ENCODE measurements around the gene MAPK8IP3.
"Not testable (repeated sequence)": the region's sequence is repeated elsewhere in the genome, so short reads cannot be mapped to it uniquely, and the experiment has no call there.

Gene MAPK8IP3

GRCh38 chr16:1732071-1732470 lies 26.1 kb downstream of the MAPK8IP3 start:
- Mint-ChIP-seq H3K9me3 (no peaks in the 10 kb centered on the region), H3K4me3 (no peak overlapping the region), H3K27me3 (no peaks in the 10 kb centered on the region), H3K27ac (no peak overlapping the region), H3K4me1 (ENCODE audit: low read depth) (no peaks in the 10 kb centered on the region), H3K36me3 (ENCODE audit: low read depth) (peaks cover 11% of the 10 kb centered on the region)

GRCh38 chr16:1732551-1732987 lies 26.6 kb downstream of the MAPK8IP3 start:
- H3K36me3 Mint-ChIP-seq (ENCODE audit: low read depth); H3K4me1 Mint-ChIP-seq (ENCODE audit: low read depth): not testable (repeated sequence)

GRCh38 chr16:1734123-1734522 lies 28.1 kb downstream of the MAPK8IP3 start:
- no peak overlapping the region for H3K4me3 Mint-ChIP-seq
- H3K4me1 Mint-ChIP-seq (ENCODE audit: low read depth): no peaks in the 10 kb centered on the region
- no peaks in the 10 kb centered on the region for H3K9me3 Mint-ChIP-seq
- H3K36me3 Mint-ChIP-seq (ENCODE audit: low read depth): peaks cover under 1% of the 10 kb centered on the region
- H3K27ac Mint-ChIP-seq: no peak overlapping the region
- no peaks in the 10 kb centered on the region for H3K27me3 Mint-ChIP-seq

More at GRCh38 chr16:1732551-1732987, 26.6 kb downstream of the MAPK8IP3 start:
- H3K27me3 Mint-ChIP-seq, H3K9me3 Mint-ChIP-seq, H3K4me3 Mint-ChIP-seq, H3K27ac Mint-ChIP-seq: not testable (repeated sequence)

GRCh38 chr16:1734816-1735215 lies 28.8 kb downstream of the MAPK8IP3 start:
- Mint-ChIP-seq H3K36me3 (ENCODE audit: low read depth) (no peaks in the 10 kb centered on the region), H3K27me3 (no peaks in the 10 kb centered on the region), H3K27ac (no peak overlapping the region), H3K4me3 (no peak overlapping the region), H3K4me1 (ENCODE audit: low read depth) (no peaks in the 10 kb centered on the region), H3K9me3 (no peaks in the 10 kb centered on the region)

- Mint-ChIP-seq H3K4me1 (ENCODE audit: low read depth) (no peaks in the 10 kb centered on the region), H3K27me3 (no peaks in the 10 kb centered on the region), H3K9me3 (no peaks in the 10 kb centered on the region), H3K4me3 (no peak overlapping the region), H3K27ac (no peak overlapping the region), H3K36me3 (ENCODE audit: low read depth) (peaks cover 5% of the 10 kb centered on the region)
These were observed 34.2 kb downstream of the MAPK8IP3 start for GRCh38 chr16:1740234-1740633.

GRCh38 chr16:1740781-1741490 lies 34.9 kb downstream of the MAPK8IP3 start:
- Mint-ChIP-seq H3K4me1 (ENCODE audit: low read depth) (no peaks in the 10 kb centered on the region), H3K9me3 (no peaks in the 10 kb centered on the region), H3K27me3 (no peaks in the 10 kb centered on the region), H3K27ac (no peak overlapping the region), H3K36me3 (ENCODE audit: low read depth) (peaks cover 6% of the 10 kb centered on the region), H3K4me3 (no peak overlapping the region)

GRCh38 chr16:1741553-1742165 lies 35.7 kb downstream of the MAPK8IP3 start:
- no peaks in the 10 kb centered on the region for H3K4me1 Mint-ChIP-seq (ENCODE audit: low read depth)
- no peak overlapping the region for H3K4me3 Mint-ChIP-seq
- no peaks in the 10 kb centered on the region for H3K27me3 Mint-ChIP-seq
- H3K27ac Mint-ChIP-seq: no peak overlapping the region
- peaks cover 6% of the 10 kb centered on the region for H3K36me3 Mint-ChIP-seq (ENCODE audit: low read depth)
- no peaks in the 10 kb centered on the region for H3K9me3 Mint-ChIP-seq

GRCh38 chr16:1743376-1744337 lies 37.7 kb downstream of the MAPK8IP3 start:
- H3K4me1 Mint-ChIP-seq (ENCODE audit: low read depth): no peaks in the 10 kb centered on the region
- no peaks in the 10 kb centered on the region for H3K27me3 Mint-ChIP-seq
- no peak overlapping the region for H3K4me3 Mint-ChIP-seq
- H3K36me3 Mint-ChIP-seq (ENCODE audit: low read depth): peaks cover 6% of the 10 kb centered on the region
- H3K27ac Mint-ChIP-seq: no peak overlapping the region
- H3K9me3 Mint-ChIP-seq: no peaks in the 10 kb centered on the region

GRCh38 chr16:1744338-1744840 lies 38.4 kb downstream of the MAPK8IP3 start:
- no peaks in the 10 kb centered on the region for H3K9me3 Mint-ChIP-seq
- H3K36me3 Mint-ChIP-seq (ENCODE audit: low read depth): peaks cover 10% of the 10 kb centered on the region
- H3K4me3 Mint-ChIP-seq: no peak overlapping the region
- no peaks in the 10 kb centered on the region for H3K27me3 Mint-ChIP-seq
- no peaks in the 10 kb centered on the region for H3K4me1 Mint-ChIP-seq (ENCODE audit: low read depth)
- H3K27ac Mint-ChIP-seq: no peak overlapping the region

GRCh38 chr16:1745181-1745899 lies 39.3 kb downstream of the MAPK8IP3 start:
- no peak overlapping the region for H3K27ac Mint-ChIP-seq
- no peak overlapping the region for H3K4me3 Mint-ChIP-seq
- H3K4me1 Mint-ChIP-seq (ENCODE audit: low read depth): no peaks in the 10 kb centered on the region
- peaks cover 10% of the 10 kb centered on the region for H3K36me3 Mint-ChIP-seq (ENCODE audit: low read depth)
- H3K9me3 Mint-ChIP-seq: no peaks in the 10 kb centered on the region
- H3K27me3 Mint-ChIP-seq: no peaks in the 10 kb centered on the region

- Mint-ChIP-seq H3K27me3 (no peaks in the 10 kb centered on the region), H3K9me3 (no peaks in the 10 kb centered on the region), H3K4me1 (ENCODE audit: low read depth) (no peaks in the 10 kb centered on the region), H3K4me3 (no peak overlapping the region), H3K27ac (no peak overlapping the region), H3K36me3 (ENCODE audit: low read depth) (peaks cover 10% of the 10 kb centered on the region)
These were observed 40.1 kb downstream of the MAPK8IP3 start for GRCh38 chr16:1745900-1746692.

- no peak overlapping the region for H3K4me3 Mint-ChIP-seq
These were observed 40.7 kb downstream of the MAPK8IP3 start for GRCh38 chr16:1746693-1747195.

GRCh38 chr16:1747934-1748333 lies 41.9 kb downstream of the MAPK8IP3 start:
- Mint-ChIP-seq H3K9me3 (no peaks in the 10 kb centered on the region), H3K27me3 (no peaks in the 10 kb centered on the region), H3K4me1 (ENCODE audit: low read depth) (no peaks in the 10 kb centered on the region), H3K4me3 (no peak overlapping the region), H3K36me3 (ENCODE audit: low read depth) (peaks cover 20% of the 10 kb centered on the region), H3K27ac (no peak overlapping the region)

More at GRCh38 chr16:1746693-1747195, 40.7 kb downstream of the MAPK8IP3 start:
- H3K27me3 Mint-ChIP-seq: no peaks in the 10 kb centered on the region
- no peaks in the 10 kb centered on the region for H3K9me3 Mint-ChIP-seq
- peaks cover 10% of the 10 kb centered on the region for H3K36me3 Mint-ChIP-seq (ENCODE audit: low read depth)
- no peak overlapping the region for H3K27ac Mint-ChIP-seq
- H3K4me1 Mint-ChIP-seq (ENCODE audit: low read depth): no peaks in the 10 kb centered on the region
